ENCODE measurements around the gene WAC.

The WAC gene

DNA sequence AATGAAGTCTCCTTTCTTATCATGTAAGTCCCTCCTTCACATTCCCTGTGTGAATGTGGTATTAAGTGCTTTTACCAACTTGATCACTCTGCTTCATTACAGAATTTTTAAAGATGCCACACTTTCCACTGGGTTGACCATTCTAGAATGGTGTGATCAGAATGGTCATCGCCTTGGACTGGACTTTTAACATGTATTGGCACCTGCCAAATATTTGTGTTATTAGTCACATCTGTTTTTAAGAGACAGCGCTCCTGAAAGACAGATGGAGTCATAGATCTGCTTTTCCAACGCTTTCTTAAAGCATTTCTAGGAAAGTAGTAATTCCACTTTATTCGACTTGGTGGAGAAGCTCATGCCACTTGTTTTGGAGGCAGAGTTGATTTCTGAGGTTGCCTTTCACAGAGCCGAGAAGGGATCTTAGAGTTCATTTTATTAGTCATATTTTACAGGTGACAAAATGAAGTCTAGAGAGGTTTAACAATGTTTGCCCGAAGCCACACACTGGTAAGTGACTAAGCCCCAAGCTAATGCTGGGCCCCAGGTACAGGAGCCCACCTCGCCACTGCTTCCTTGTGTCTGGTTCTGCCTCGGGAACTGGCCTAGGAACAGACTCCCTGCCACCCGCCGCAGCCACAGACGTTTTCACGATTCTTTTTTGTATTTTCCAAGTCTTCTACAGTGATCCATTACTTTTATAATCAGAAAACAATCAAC is 134.0 kb downstream of the WAC start:
- DNase-seq (ENCODE audit: low spot score) = no peak

DNA sequence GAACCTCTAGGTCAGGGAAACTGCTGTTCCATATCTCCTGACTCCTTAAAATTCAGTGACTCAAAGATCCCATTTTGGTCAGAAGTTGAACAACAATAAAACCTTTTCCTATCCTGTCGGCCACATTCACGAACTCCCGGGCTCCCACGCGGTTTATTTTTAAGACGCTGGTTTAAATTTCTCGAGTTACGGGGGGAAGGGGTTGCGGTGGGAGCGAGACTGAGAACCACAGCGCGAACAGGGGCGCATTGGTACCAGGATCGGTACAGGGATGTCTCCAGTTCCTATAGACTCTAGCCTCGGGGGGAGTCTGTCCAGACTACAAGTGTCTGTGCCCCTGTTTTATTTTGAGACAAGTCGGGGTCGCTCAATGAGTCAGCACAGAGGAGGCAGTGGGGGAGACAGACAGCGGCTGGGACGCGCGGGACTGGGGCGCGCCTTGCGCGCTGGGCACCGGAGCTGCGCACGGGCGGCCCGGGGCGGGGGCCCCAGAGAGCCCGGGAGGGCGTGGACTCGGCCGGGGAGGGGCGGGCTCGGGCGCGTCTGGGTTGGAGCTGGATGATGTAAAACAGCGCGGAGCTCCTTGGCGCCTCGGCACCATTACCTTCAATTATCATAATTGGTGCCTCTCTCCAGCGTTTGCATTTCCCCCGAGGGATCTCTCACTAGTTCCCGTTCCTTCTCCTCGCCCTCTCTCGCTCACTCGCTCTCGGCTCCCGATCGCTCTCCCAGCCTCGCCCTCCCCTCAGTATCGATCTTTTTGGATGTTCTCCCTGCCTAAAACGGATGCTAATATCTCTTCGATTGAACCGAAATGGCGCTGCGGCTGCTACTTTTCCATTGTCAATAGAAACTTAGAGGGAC is 135.7 kb downstream of the WAC start:
- DNase-seq (ENCODE audit: low spot score) = peak; percentile 38

DNA sequence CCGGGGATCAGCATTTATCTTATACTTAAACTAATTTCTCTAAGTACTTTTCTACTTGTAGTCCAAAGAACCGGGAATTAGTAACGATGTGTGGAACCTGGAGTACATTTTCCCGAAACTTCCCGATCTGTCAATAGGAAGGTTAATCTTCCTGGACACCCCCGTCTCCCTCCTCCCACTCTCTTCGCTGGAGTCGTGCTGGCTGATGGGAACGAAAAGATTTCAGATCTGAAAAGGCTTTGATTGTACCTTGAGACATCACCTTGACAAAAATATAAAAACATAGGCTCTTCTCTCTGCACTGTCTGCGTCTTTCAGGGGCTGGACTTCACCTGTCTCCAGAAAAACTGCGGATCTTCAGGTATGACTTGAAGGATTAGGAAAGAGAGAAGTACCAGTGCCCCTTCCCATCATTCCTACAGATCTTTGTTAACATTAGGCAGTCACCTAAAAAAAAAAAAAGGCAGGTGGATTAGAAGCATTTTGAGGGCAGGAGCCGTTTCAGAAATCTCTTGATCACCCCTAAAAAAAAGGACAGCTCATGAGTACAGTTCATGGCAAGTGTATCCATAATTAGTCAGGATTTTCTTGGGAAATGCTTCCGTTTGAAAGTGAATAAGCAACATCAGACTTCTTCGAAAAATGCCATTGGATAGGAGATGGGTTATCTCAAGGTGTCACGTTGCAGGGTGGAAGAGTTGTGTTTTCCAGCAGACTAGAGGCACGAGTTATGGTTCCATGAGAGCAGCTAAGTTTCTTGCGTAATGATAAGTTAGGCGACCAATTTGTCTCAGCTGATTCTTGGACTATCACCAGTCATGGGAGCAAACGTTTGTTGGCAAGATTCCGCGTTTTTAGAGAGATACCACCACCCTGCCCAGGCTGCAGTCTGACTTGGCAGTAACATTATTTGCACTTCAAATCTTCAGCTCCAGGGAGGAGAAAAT is 136.6 kb downstream of the WAC start:
- no peak for DNase-seq (ENCODE audit: low spot score)

Data from hematopoietic multipotent progenitor cell treated with erythropoietin and hydrocortisone succinate and interleukin-3 and kit ligand, for 15 days (in vitro differentiated cells).